HCT116 (cell line): ENCODE data around the gene TFG. TPM values are rescaled to one million over a fixed set of nuclear protein-coding genes. Genes with fewer than 3 reads are reported as not detected.

Experiments
- ATAC-seq: fragments of 200-7000 bp; cut with Tn5 transposase; 2 replicates; pipeline ENCODE4 v1.9.1; 2020; ENCODE audit warnings: mild to moderate bottlenecking, moderate library complexity
- BruUV-seq: library from RNA; stranded (reverse); fragments of 400-500 nt; replicated peaks from 2 replicates; lab custom pipeline; 2021; lab: Mats Ljungman, UMichigan
- CTCF ChIA-PET: fragments of 300-600 bp; sonication (Branson Sonifier 250); formaldehyde crosslinking; loops from one replicate; lab custom pipeline; 2021; ENCODE audit warnings: antibody characterized with exemption; lab: Charles Lee
- POLR2A ChIA-PET: fragments of 300-600, 350-600 bp; sonication (Branson Sonifier 250); formaldehyde crosslinking; loops from one replicate; lab custom pipeline; 2021; ENCODE audit warnings: antibody characterized with exemption; lab: Charles Lee
- RAD21 ChIA-PET, 2 experiments: fragments of 300-600 bp; sonication (Branson Sonifier 250); formaldehyde crosslinking; loops; one replicate each; lab custom pipeline; 2023; ENCODE audit warnings: low total read pairs in 2 of 2; ENCODE audit not compliant: uncharacterized antibody in 2 of 2, unreplicated experiment in 2 of 2, low non-redundant PET in 1 of 2; lab: Charles Lee
- DNase-seq: peaks from one replicate; pipeline ENCODE4 v3.0.0-alpha.2; 2010; ENCODE audit warnings: low read depth, low spot score
- H2AFZ ChIP-seq: fragments of 200-600 bp; shearing (Covaris generic), sonication (generic); 2 replicates; pipeline ENCODE4 v1.6.1; 2017; ENCODE audit warnings: low read depth, mixed run types, mixed read lengths, antibody characterized with exemption, low read length; ENCODE audit not compliant: poor library complexity, severe bottlenecking
- H3K27ac ChIP-seq: 2 replicates; pipeline ENCODE4 v1.5.1; 2012; ENCODE audit warnings: low read depth, low read length
- H3K27me3 ChIP-seq: fragments of 200-600 bp; sonication (generic); 2 replicates; pipeline ENCODE4 v1.6.1; 2016; ENCODE audit warnings: mixed run types, low read length, mixed read lengths; ENCODE audit not compliant: insufficient read depth
- H3K36me3 ChIP-seq, 2 experiments: fragments of 200-500 bp in 1 of 2; fragments of 200-600 bp in 1 of 2; sonication (Bioruptor generic) in 1 of 2; sonication (generic) in 1 of 2; 2 replicates each; pipeline versions ENCODE4 v1.5.1 to v1.6.1; 2014 to 2016; ENCODE audit warnings: low read length in 2 of 2, inconsistent platforms in 1 of 2, mixed read lengths in 1 of 2, mixed run types in 1 of 2; ENCODE audit not compliant: insufficient read depth in 2 of 2, control insufficient read depth in 1 of 2
- H3K4me1 ChIP-seq, 2 experiments: fragments of 200-600 bp in 1 of 2; sonication (generic) in 1 of 2; 2 replicates each; pipeline versions ENCODE4 v1.5.1 to v1.6.1; 2012 to 2017; ENCODE audit warnings: low read length in 2 of 2, inconsistent platforms in 1 of 2, mild to moderate bottlenecking in 1 of 2, mixed read lengths in 1 of 2, mixed run types in 1 of 2, moderate library complexity in 1 of 2; ENCODE audit not compliant: insufficient read depth in 2 of 2, control insufficient read depth in 1 of 2
- H3K4me2 ChIP-seq: fragments of 200-600 bp; sonication (generic); 2 replicates; pipeline ENCODE4 v1.6.1; 2017; ENCODE audit warnings: mixed run types, low read length, mixed read lengths
- H3K4me3 ChIP-seq, 2 experiments: fragments of 200-600 bp in 1 of 2; sonication (generic) in 1 of 2; replicated peaks in 1 of 2; 2 replicates each; pipeline ENCODE4 v1.5.1; 2011 to 2016; ENCODE audit warnings: low read length in 2 of 2, control low read depth in 1 of 2, low read depth in 1 of 2, mild to moderate bottlenecking in 1 of 2, mixed read lengths in 1 of 2, mixed run types in 1 of 2
- H3K79me2 ChIP-seq: fragments of 200-600 bp; sonication (generic); 2 replicates; pipeline ENCODE4 v1.6.1; 2017; ENCODE audit warnings: mild to moderate bottlenecking, mixed run types, low read length, moderate library complexity, mixed read lengths; ENCODE audit not compliant: insufficient read depth
- H3K9ac ChIP-seq: fragments of 200-600 bp; sonication (generic); 2 replicates; pipeline ENCODE4 v1.6.1; 2016; ENCODE audit warnings: low read length, mixed read lengths
- H3K9me2 ChIP-seq: fragments of 200-600 bp; sonication (generic), shearing (Covaris generic); 2 replicates; pipeline ENCODE4 v1.6.1; 2017; ENCODE audit warnings: mixed run types, mild to moderate bottlenecking, moderate library complexity; ENCODE audit not compliant: insufficient read depth
- H3K9me3 ChIP-seq, 2 experiments: fragments of 200-500 bp in 1 of 2; fragments of 200-600 bp in 1 of 2; sonication (Bioruptor generic) in 1 of 2; sonication (generic) in 1 of 2; 2 replicates each; pipeline ENCODE4 v1.6.1; 2014 to 2017; ENCODE audit warnings: low read length in 2 of 2, mixed read lengths in 2 of 2, inconsistent platforms in 1 of 2, low read depth in 1 of 2, mild to moderate bottlenecking in 1 of 2, mixed run types in 1 of 2, moderate library complexity in 1 of 2; ENCODE audit not compliant: control insufficient read depth in 1 of 2, insufficient read depth in 1 of 2
- H4K20me1 ChIP-seq: fragments of 200-600 bp; sonication (generic), shearing (Covaris generic); 2 replicates; pipeline ENCODE4 v1.6.1; 2017; ENCODE audit warnings: mixed run types, mild to moderate bottlenecking, moderate library complexity; ENCODE audit not compliant: insufficient read depth
- ATF3 ChIP-seq: IDR thresholded peaks from 2 replicates; pipeline ENCODE4 v1.6.1; 2012
- EZH2 ChIP-seq: fragments of 200-600 bp; sonication (generic); IDR thresholded peaks from 2 replicates; pipeline ENCODE4 v1.6.1; 2017; ENCODE audit warnings: antibody characterized with exemption, mixed run types
- EZH2phosphoT487 ChIP-seq: fragments of 200-600 bp; IDR thresholded peaks from 2 replicates; pipeline ENCODE4 v1.6.1; 2018; ENCODE audit warnings: antibody characterized with exemption, borderline replicate concordance
- POLR2A ChIP-seq: IDR thresholded peaks from 2 replicates; pipeline ENCODE4 v1.7.0; 2011; ENCODE audit warnings: borderline replicate concordance; ENCODE audit not compliant: insufficient read depth, insufficient read length; ENCODE audit errors: extremely low read depth
- RAD21 ChIP-seq: IDR thresholded peaks from 2 replicates; pipeline ENCODE4 v1.6.1; 2012; ENCODE audit warnings: low read depth, mild to moderate bottlenecking
- SRF ChIP-seq: IDR thresholded peaks from 2 replicates; pipeline ENCODE4 v1.6.1; 2012; ENCODE audit warnings: low read depth
- ZBTB33 ChIP-seq: IDR thresholded peaks from 2 replicates; pipeline ENCODE4 v1.6.1; 2011; ENCODE audit warnings: mild to moderate bottlenecking, low read length, moderate library complexity; ENCODE audit not compliant: insufficient replicate concordance; ENCODE audit errors: extremely low read depth
- ZNF274 ChIP-seq: fragments of 200-500 bp; sonication (Bioruptor generic); IDR thresholded peaks from 2 replicates; pipeline ENCODE4 v1.6.1; 2014; ENCODE audit warnings: mild to moderate bottlenecking, low read depth, low read length, inconsistent platforms
- intact Hi-C: fragments of 100-400 bp; cut with micrococcal nuclease; formaldehyde crosslinking; loops from 2 replicates; pipeline ENCODE4 v1.10.0; 2022
- total RNA-seq: library from RNA; stranded (reverse); gene quantifications from one replicate; pipeline ENCODE4 v1.2.1, GENCODE V29; 2021; ENCODE audit not compliant: unreplicated experiment

TFG gene
- total RNA-seq, 1 experiment from 2014 or later: 99.1 TPM

GRCh38 chr3:100717637-100718487, 8.6 kb downstream of the TFG start:
- Histone ChIP-seq H3K9me3 (no peaks in the 10 kb centered on the region), H3K27me3 (no peaks in the 10 kb centered on the region), H4K20me1 (peaks cover 51% of the 10 kb centered on the region; the same call in 1 of the 2 replicates), H3K27ac (no peak overlapping the region), H3K4me3 (no peak overlapping the region), H3K36me3 (peaks cover 31 to 44% of the 10 kb centered on the region in 2 experiments), H3K79me2 (peaks cover 100% of the 10 kb centered on the region), H3K4me2 (no peak overlapping the region), H3K9ac (no peak overlapping the region), H3K4me1 (no peaks in the 10 kb centered on the region), H3K9me2 (no peaks in the 10 kb centered on the region), H2AFZ (no peak overlapping the region)
- DNase-seq: no peak
- TF ChIP-seq ZBTB33 (no peak), SRF (no peak), ZNF274 (no peak), EZH2phosphoT487 (no peak), POLR2A (no peak), EZH2 (no peak), RAD21 (no peak), ATF3 (no peak)
- RAD21 ChIA-PET: no interaction called here
- no peak for ATAC-seq
- POLR2A ChIA-PET: no interaction called here
- CTCF ChIA-PET: no interaction called here
- no TSS peak for BruUV-seq
- intact Hi-C loops: loop anchor here (10.0 kb wide), 1 partner anchor 403 kb away; no protein-coding TSS in a partner anchor
